Neural progenitor cell (in vitro differentiated cells): ENCODE measurements around the gene ACVR1C.
A peak's percentile ranks its signal among the peaks of the same experiment; 100 is the strongest.

Source experiments
- CTCF ChIP-seq: fragments of 200-600 bp; sonication (generic); IDR thresholded peaks from 2 replicates; pipeline ENCODE4 v1.5.1; 2017; ENCODE audit warnings: antibody characterized with exemption, mild to moderate bottlenecking
- EZH2 ChIP-seq: fragments of 200-600 bp; sonication (generic); IDR thresholded peaks from 2 replicates; pipeline ENCODE4 v1.6.1; 2017; ENCODE audit warnings: antibody characterized with exemption, mild to moderate bottlenecking, moderate library complexity

- TF ChIP-seq CTCF (peak; percentile 20), EZH2 (no peak)
Observed at GRCh38 chr2:157592948-157593347, 35.7 kb downstream of the ACVR1C start.
